Islet precursor cell (in vitro differentiated cells): Measurements from ENCODE around the gene METRN.

Experiments used
- DNase-seq: peaks from one replicate; pipeline ENCODE4 v3.0.0-alpha.2; 2018

The METRN gene

DNA sequence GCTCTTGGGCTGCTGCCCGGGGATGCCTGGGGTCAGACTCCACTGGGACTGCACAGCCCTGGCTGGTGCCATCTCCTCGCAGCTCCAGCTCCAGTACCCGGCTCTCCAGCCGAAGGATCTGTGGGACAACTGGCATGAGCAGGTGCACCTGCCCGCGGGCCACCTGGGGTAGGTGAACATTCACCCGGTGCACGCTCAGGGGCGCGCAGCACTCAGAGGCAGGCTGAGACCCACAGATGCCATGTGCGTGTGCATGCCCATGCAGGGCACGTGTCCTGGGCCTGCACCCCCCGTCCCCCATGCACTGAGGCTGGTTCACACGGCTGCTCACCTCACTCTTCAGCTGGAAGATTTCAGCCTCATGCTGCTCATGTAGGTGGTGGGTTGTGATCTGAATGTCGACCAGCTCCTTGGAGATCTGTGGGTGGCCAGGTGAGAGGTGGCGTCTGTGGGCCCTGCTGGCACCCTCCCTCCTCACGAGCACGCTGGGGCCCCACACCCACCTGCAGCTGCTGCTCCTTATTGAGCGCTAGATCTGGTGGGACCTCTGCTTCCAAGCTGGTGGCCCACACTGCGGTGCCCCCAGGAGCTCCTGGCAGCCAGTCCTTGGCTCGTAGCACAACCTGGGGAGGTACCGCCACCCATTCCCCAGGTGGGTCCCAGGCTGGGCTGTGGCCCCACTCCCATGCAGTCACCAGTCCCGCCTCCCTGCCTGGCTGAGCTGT lies 10.7 kb downstream of the METRN start:
- DNase-seq = no peak

DNA sequence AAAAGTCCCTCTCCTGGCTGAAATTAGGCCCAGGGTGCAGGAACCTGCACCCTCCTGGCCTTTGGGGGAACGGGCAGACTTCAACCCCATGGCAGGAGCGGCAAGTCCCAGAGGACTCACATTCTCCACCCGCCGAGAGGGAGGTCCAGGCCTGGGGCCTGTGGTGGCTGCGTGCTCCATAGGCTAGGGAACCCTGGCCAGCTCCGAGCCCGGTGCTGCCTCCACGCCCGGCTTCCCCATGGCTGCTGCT lies 11.2 kb downstream of the METRN start:
- no peak for DNase-seq

- peak; percentile 80 for DNase-seq
These were observed 11.7 kb downstream of the METRN start, which contains the start of the genes CCDC78 and HAGHL for GRCh38 chr16:726438-727290. Gene CCDC78 (minus strand): TSS chr16:726443. CDS start chr16:726367, 76 bp downstream. Gene HAGHL (plus strand): TSS chr16:727106. CDS start chr16:727510, 404 bp downstream.

GRCh38 chr16:727291-727977 lies 12.5 kb downstream of the METRN start:
- DNase-seq = no peak

DNA sequence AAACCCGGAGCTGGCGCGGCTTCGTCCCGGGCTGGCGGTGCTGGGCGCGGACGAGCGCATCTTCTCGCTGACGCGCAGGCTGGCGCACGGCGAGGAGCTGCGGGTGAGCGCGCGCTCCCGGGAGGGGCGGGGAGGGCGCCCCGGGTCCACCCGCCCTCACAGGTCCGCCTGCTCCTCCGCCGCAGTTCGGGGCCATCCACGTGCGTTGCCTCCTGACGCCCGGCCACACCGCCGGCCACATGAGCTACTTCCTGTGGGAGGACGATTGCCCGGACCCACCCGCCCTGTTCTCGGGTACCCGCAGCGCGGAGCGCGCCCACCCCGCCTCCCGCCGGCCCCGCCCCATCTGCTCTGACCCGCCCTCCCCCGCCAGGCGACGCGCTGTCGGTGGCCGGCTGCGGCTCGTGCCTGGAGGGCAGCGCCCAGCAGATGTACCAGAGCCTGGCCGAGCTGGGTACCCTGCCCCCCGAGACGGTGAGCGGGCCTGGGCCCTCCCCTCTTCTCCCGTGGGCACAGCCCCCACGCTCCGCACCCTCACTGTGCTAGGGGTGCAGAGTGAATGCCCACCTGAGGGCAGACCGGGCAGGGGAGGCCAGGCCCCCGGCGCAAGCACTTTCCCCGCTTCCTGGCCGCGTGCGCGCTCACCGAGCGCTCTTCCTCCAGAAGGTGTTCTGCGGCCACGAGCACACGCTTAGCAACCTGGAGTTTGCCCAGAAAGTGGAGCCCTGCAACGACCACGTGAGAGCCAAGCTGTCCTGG lies 13.4 kb downstream of the METRN start:
- peak; percentile 90 for DNase-seq

GRCh38 chr16:728890-729744 lies 14.2 kb downstream of the METRN start:
- no peak for DNase-seq

DNA sequence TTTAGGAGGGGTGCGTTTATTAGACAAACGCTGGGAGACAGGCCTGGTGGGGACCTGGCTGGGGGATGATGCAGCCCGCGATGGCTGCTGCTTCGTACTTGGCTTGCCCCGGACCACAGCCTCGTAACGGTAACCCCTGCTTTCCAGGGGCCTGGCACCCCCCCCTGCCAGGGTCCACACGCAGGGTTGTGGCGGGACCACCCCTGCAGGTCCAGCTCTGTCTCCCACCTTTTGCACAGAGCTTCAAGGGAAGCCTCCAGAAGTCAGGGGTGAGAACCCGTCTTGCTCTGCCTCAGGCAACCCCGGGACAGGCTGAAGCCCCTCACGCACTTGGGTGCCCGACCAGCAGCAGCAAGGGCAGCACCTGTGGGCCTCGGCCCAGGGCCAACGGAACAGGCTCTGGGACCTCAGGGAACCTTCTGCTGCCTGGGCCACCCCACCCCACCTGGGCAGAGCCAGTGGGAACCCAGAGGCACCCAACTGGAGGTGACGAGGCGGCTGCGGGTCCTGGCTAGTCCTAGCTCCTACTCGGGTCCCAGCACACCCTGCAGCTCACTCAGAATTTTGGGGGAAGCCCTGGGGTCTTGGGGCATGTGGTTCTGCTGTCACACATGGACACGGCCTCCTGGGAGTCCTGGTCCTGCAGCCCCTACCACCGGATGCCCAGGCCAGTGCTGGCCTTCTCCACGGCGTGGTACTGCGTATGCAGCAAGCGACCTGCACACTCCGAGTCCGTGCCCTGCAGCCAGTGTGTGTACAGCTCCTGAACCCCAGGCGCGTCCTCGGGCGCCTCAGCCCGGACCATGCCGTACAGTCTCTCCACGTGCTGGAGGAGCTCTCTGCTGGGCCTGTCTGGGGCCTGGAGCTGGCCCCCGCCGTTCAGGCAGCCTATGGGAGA lies 15.1 kb downstream of the METRN start:
- no peak for DNase-seq

GRCh38 chr16:730666-731509 lies 16.0 kb downstream of the METRN start:
- DNase-seq = no peak

DNA sequence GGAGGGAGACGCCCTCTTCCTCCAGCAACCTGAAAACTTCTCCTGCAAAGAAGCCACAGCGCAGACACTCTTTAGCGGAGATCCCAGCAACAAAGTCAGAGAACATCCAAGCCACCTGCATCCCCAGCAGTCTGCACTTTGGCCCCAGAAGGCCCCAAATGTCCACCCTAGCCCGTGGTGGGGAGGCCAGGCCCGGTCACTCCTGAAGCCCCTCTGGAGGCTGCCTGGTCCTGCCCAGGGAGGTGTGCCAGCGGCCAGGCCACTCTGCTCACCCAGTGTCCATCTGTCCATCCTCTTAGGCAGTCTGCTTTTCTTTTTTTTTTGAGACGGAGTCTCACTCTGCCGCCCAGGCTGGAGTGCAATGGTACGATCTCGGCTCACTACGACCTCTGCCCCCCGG lies 17.4 kb downstream of the METRN start:
- no peak for DNase-seq

DNA sequence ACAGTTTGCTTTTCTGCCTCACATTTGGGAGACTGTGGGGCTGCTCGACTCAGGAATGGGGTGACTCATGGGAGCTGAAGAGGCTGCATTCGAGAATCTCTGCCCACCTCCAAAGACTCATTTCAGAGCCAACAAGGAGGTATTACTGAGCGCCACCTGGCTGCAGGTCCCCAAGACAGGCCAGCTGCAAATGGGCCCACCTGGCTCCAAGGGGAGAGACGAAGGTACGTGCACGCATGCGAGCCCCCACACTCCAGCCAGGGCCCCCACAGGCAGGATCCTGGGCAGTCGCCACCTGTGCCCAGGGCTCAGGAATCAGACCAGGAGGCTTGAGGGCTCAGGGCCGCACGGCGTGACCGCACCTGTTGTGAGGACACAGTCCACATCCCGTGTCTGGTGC lies 18.0 kb downstream of the METRN start:
- no peak for DNase-seq

GRCh38 chr16:733382-734207 lies 18.7 kb downstream of the METRN start:
- no peak for DNase-seq

- DNase-seq = no peak
These were observed 19.5 kb downstream of the METRN start for GRCh38 chr16:734208-734980.

GRCh38 chr16:734981-735881 lies 20.3 kb downstream of the METRN start:
- DNase-seq = no peak

GRCh38 chr16:735982-736453 lies 21.1 kb downstream of the METRN start:
- DNase-seq = no peak

DNA sequence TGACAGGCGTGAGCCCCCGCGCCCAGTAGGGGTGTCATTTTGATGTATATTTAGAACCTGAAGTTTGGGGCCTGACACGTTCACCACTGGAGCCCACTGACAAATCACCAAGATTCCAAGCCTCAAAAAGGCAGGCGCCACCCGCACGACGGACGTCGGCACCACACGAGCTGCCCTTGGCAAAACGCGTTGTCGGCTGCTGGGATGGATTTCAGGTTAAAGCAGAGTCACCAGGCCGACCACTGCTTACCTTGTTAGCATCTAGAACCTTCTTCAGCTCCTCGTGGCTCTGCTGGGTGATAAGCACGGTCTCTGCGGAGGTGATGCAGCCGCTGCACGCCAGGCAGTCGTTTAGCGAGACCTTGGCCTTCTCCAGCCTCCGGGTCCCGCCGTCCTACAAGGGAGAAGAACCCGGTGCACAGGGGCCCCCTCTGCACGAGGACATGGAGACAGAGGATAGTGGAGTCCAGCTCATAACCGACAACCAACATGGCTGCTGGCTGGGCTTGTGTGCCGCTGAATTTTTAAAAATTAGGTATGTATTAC lies 22.1 kb downstream of the METRN start:
- no peak for DNase-seq
